AG10803 (cell line): Measurements from ENCODE around the gene STK32B.
"Not testable (repeated sequence)": the region's sequence is repeated elsewhere in the genome, so short reads cannot be mapped to it uniquely, and the experiment has no call there.

Experiments
- DNase-seq: peaks from one replicate; pipeline ENCODE4 v3.0.0; 2010; ENCODE audit warnings: low read depth
- H3K4me3 ChIP-seq: 2 replicates; pipeline ENCODE4 v1.5.1; 2011; ENCODE audit warnings: mild to moderate bottlenecking, low read length, control low read depth
- CTCF ChIP-seq: conservative IDR thresholded peaks from 2 replicates; pipeline ENCODE4 v1.5.1; 2011; ENCODE audit warnings: mild to moderate bottlenecking, low read length, control low read depth, inconsistent platforms

Gene STK32B

GRCh38 chr4:5247735-5248134 lies 196.5 kb downstream of the STK32B start:
- no peak for DNase-seq

GRCh38 chr4:5249727-5250126 lies 198.4 kb downstream of the STK32B start:
- no peak for TF ChIP-seq CTCF
- H3K4me3 ChIP-seq: no peak overlapping the region
- DNase-seq: no peak

More at GRCh38 chr4:5247735-5248134, 196.5 kb downstream of the STK32B start:
- H3K4me3 ChIP-seq: no peak overlapping the region
- no peak for TF ChIP-seq CTCF

- not testable (repeated sequence) for DNase-seq, H3K4me3 ChIP-seq
Observed at GRCh38 chr4:5250536-5250935, 199.3 kb downstream of the STK32B start.

GRCh38 chr4:5256421-5256820 lies 205.1 kb downstream of the STK32B start:
- no peak for DNase-seq
- no peak for TF ChIP-seq CTCF
- H3K4me3 ChIP-seq: no peak overlapping the region

GRCh38 chr4:5257086-5257485 lies 205.8 kb downstream of the STK32B start:
- TF ChIP-seq CTCF: no peak
- no peak for DNase-seq
- H3K4me3 ChIP-seq: no peak overlapping the region

- no peak overlapping the region for H3K4me3 ChIP-seq
- TF ChIP-seq CTCF: no peak
- DNase-seq: no peak
Observed at GRCh38 chr4:5259471-5259870, 208.2 kb downstream of the STK32B start.

- H3K4me3 ChIP-seq: no peak overlapping the region
- no peak for DNase-seq
- no peak for TF ChIP-seq CTCF
Observed at GRCh38 chr4:5260121-5260520, 208.8 kb downstream of the STK32B start.

- H3K4me3 ChIP-seq: no peak overlapping the region
- no peak for DNase-seq
- TF ChIP-seq CTCF: no peak
Observed at GRCh38 chr4:5261866-5262265, 210.6 kb downstream of the STK32B start.
